Measurements from ENCODE around the gene CENPP.

The CENPP gene

DNA sequence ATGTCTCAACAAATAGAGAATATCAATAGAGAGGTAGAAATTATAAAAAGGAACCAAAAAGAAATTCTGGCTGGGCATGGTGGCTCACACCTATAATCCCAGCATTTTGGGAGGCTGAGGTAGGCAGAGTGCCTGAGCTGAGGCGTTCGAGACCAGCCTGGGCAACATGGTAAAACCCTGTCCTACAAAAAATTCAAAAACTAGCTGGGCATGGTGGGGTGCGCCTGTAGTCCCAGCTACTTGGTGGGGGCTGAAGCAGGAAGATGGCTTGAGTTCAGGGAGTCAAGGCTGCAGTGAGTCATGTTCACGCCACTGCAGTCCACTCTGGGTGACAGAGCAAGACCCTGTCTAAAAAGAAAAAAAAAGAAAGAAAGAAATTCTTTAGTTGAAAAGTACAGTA, 319.3 kb downstream of the CENPP start:
- TF ChIP-seq EGR1 (IDR thresholded peaks at IDR 0.05), result no peak
- no peak for TF ChIP-seq TCF12 (IDR thresholded peaks at IDR 0.05; ENCODE audit: low read depth)
- TF ChIP-seq CREB1 (IDR thresholded peaks at IDR 0.05; ENCODE audit: low read depth), result no peak
- TF ChIP-seq FOXM1 (IDR thresholded peaks at IDR 0.05; ENCODE audit: borderline replicate concordance, low read depth), result no peak
- TF ChIP-seq YY1 (IDR thresholded peaks at IDR 0.05; ENCODE audit: low read depth), result no peak
- TF ChIP-seq RAD21 (IDR thresholded peaks at IDR 0.05; ENCODE audit: low read depth), result no peak
- TF ChIP-seq, protein P1, sequence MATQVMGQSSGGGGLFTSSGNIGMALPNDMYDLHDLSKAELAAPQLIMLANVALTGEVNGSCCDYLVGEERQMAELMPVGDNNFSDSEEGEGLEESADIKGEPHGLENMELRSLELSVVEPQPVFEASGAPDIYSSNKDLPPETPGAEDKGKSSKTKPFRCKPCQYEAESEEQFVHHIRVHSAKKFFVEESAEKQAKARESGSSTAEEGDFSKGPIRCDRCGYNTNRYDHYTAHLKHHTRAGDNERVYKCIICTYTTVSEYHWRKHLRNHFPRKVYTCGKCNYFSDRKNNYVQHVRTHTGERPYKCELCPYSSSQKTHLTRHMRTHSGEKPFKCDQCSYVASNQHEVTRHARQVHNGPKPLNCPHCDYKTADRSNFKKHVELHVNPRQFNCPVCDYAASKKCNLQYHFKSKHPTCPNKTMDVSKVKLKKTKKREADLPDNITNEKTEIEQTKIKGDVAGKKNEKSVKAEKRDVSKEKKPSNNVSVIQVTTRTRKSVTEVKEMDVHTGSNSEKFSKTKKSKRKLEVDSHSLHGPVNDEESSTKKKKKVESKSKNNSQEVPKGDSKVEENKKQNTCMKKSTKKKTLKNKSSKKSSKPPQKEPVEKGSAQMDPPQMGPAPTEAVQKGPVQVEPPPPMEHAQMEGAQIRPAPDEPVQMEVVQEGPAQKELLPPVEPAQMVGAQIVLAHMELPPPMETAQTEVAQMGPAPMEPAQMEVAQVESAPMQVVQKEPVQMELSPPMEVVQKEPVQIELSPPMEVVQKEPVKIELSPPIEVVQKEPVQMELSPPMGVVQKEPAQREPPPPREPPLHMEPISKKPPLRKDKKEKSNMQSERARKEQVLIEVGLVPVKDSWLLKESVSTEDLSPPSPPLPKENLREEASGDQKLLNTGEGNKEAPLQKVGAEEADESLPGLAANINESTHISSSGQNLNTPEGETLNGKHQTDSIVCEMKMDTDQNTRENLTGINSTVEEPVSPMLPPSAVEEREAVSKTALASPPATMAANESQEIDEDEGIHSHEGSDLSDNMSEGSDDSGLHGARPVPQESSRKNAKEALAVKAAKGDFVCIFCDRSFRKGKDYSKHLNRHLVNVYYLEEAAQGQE (IDR thresholded peaks at IDR 0.05; ENCODE audit: low read depth), result no peak
- no peak for TF ChIP-seq NFIC (IDR thresholded peaks at IDR 0.05)
- TF ChIP-seq TEAD4 (IDR thresholded peaks at IDR 0.05), result no peak
- TF ChIP-seq, protein P2, sequence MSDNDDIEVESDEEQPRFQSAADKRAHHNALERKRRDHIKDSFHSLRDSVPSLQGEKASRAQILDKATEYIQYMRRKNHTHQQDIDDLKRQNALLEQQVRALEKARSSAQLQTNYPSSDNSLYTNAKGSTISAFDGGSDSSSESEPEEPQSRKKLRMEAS (IDR thresholded peaks at IDR 0.05), result no peak
- TF ChIP-seq CEBPB (IDR thresholded peaks at IDR 0.05), result no peak
- TF ChIP-seq ZBTB7A (IDR thresholded peaks at IDR 0.05; ENCODE audit: low read depth), result no peak
- TF ChIP-seq EP300 (IDR thresholded peaks at IDR 0.05; ENCODE audit: borderline replicate concordance), result no peak

DNA sequence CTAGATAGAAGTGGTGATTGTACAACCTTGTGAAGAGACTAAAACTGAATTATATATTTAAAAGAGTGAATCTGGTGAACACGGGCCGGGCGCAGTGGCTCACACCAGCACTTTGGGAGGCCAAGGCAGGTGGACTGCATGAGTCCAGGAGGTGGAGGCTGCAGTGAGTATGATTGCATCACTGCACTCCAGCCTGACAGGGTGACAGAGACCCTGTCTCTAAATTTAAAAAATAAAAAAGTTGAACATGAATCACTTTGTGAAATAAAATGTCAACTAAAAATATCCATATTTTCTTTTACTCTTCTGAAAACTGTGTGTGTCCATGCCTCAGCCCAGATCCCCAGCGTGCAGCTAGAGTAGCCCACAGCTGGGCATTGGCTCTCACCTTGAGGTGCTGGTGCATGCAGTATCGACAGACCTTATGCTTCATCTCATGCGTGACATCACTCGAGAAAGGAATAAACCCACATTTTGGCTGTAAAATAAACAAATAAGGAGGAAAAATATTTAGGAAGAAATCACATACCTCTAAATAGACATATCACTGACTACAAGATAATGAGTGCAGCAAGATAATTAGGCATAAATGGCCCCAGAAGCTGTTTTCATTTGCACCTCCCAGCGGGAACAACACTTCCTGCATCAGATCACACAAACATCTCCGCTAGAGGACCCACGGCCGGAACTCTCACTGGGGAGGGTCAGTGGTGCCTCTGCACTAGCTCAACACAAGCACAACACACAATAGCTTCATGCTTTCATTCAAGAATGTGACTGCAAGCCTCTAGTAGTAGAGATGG, 322.1 kb downstream of the CENPP start:
- TF ChIP-seq, protein P3, sequence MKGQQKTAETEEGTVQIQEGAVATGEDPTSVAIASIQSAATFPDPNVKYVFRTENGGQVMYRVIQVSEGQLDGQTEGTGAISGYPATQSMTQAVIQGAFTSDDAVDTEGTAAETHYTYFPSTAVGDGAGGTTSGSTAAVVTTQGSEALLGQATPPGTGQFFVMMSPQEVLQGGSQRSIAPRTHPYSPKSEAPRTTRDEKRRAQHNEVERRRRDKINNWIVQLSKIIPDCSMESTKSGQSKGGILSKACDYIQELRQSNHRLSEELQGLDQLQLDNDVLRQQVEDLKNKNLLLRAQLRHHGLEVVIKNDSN (IDR thresholded peaks at IDR 0.05), result no peak
- no peak for TF ChIP-seq TAF1 (IDR thresholded peaks at IDR 0.05; ENCODE audit: low read depth)
- TF ChIP-seq, protein P2 (IDR thresholded peaks at IDR 0.05), result no peak
- no peak for TF ChIP-seq EGR1 (IDR thresholded peaks at IDR 0.05)
- TF ChIP-seq YY1 (IDR thresholded peaks at IDR 0.05; ENCODE audit: low read depth), result no peak
- no peak for TF ChIP-seq EP300 (IDR thresholded peaks at IDR 0.05; ENCODE audit: borderline replicate concordance)
- TF ChIP-seq ZBTB7A (IDR thresholded peaks at IDR 0.05; ENCODE audit: low read depth), result no peak
- TF ChIP-seq NFIC (IDR thresholded peaks at IDR 0.05), result no peak
- no peak for TF ChIP-seq TEAD4 (IDR thresholded peaks at IDR 0.05)
- TF ChIP-seq, protein P1 (IDR thresholded peaks at IDR 0.05; ENCODE audit: low read depth), result no peak
- no peak for TF ChIP-seq FOXM1 (IDR thresholded peaks at IDR 0.05; ENCODE audit: borderline replicate concordance, low read depth)
- no peak for TF ChIP-seq TCF12 (IDR thresholded peaks at IDR 0.05; ENCODE audit: low read depth)
- no peak for TF ChIP-seq CREB1 (IDR thresholded peaks at IDR 0.05; ENCODE audit: low read depth)

DNA sequence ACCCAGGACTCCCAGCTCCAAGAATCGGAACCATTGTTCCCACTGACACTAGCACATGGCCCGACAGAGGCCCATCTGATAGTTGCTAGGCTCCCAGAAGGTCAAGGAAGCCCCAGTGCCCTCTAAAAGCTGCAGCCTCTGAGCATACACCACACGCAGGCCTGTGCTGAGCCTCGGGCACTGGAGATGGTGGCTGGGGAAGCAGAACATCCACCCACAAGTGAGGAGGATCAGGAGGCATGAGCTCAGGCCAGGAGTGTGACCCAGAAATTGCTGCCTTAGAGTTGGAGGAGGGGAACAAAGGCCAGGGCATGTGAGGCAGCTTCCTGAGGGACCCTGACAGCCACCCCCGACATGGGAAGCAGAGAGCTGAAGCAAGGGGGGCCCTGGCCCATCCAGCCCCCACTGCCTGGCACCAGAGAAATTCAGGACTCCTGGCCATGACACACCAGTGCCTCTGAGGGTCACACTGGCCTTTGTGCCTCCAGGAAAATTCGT, 322.8 kb downstream of the CENPP start:
- TF ChIP-seq YY1 (IDR thresholded peaks at IDR 0.05; ENCODE audit: low read depth) (no peak), RAD21 (IDR thresholded peaks at IDR 0.05; ENCODE audit: low read depth) (no peak), ZBTB7A (IDR thresholded peaks at IDR 0.05; ENCODE audit: low read depth) (no peak), TEAD4 (IDR thresholded peaks at IDR 0.05) (no peak), NFIC (IDR thresholded peaks at IDR 0.05) (no peak), CEBPB (IDR thresholded peaks at IDR 0.05) (no peak), EP300 (IDR thresholded peaks at IDR 0.05; ENCODE audit: borderline replicate concordance) (no peak), CREB1 (IDR thresholded peaks at IDR 0.05; ENCODE audit: low read depth) (no peak), EGR1 (IDR thresholded peaks at IDR 0.05) (no peak)
- TF ChIP-seq, protein P1 (IDR thresholded peaks at IDR 0.05; ENCODE audit: low read depth), result no peak
- TF ChIP-seq, protein P3 (IDR thresholded peaks at IDR 0.05), result no peak
- TF ChIP-seq, protein P2 (IDR thresholded peaks at IDR 0.05), result no peak

DNA sequence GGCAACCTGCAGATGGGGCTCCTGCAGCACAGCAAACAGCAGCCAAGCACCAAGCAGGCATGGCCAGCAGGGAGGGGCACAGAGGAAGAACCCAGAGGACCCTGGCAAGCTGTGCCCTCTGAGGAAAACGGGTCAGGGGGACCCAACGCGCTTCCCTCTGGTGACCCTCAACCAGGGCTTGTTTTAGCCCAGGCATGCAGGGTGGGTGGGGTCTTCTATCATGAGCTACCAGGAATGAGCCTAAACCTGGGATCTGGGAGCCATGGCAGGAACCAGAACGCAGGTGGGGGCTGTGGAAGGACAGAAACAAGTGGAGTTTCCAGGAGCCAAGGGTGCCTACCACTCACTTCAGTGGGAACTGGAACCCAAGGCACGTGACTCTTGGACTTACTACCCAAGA, 323.3 kb downstream of the CENPP start:
- TF ChIP-seq FOXM1 (IDR thresholded peaks at IDR 0.05; ENCODE audit: borderline replicate concordance, low read depth) (no peak), RAD21 (IDR thresholded peaks at IDR 0.05; ENCODE audit: low read depth) (no peak), TAF1 (IDR thresholded peaks at IDR 0.05; ENCODE audit: low read depth) (no peak), CEBPB (IDR thresholded peaks at IDR 0.05) (no peak), TCF12 (IDR thresholded peaks at IDR 0.05; ENCODE audit: low read depth) (no peak), NFIC (IDR thresholded peaks at IDR 0.05) (no peak), TEAD4 (IDR thresholded peaks at IDR 0.05) (no peak), ZBTB7A (IDR thresholded peaks at IDR 0.05; ENCODE audit: low read depth) (no peak), EGR1 (IDR thresholded peaks at IDR 0.05) (no peak), EP300 (IDR thresholded peaks at IDR 0.05; ENCODE audit: borderline replicate concordance) (no peak), YY1 (IDR thresholded peaks at IDR 0.05; ENCODE audit: low read depth) (no peak), CREB1 (IDR thresholded peaks at IDR 0.05; ENCODE audit: low read depth) (no peak)
- TF ChIP-seq, protein P2 (IDR thresholded peaks at IDR 0.05), result no peak
- TF ChIP-seq, protein P1 (IDR thresholded peaks at IDR 0.05; ENCODE audit: low read depth), result no peak
- TF ChIP-seq, protein P3 (IDR thresholded peaks at IDR 0.05), result no peak

Measured in Ishikawa (cell line).